A549 (cell line): ENCODE results near the gene MAPK1IP1L. TPM values are rescaled to one million over a fixed set of nuclear protein-coding genes. Genes with fewer than 3 reads are reported as not detected.

Experiments used
- ATAC-seq, 2 experiments: fragments of 200-7000 bp in 1 of 2; fragments of >200 bp in 1 of 2; cut with Nextera tagmentation in 1 of 2; cut with Tn5 transposase in 1 of 2; 3 replicates each; pipeline versions ENCODE4 v1.8.0 to v1.9.1; 2018 to 2020; ENCODE audit warnings: mild to moderate bottlenecking in 1 of 2, moderate library complexity in 1 of 2
- CTCF ChIA-PET: fragments of 300-600 bp; sonication (Branson Sonifier 250); formaldehyde crosslinking; extraction: SDS; loops from one replicate; lab custom pipeline; 2021; ENCODE audit warnings: antibody characterized with exemption, inconsistent platforms; lab: Yijun Ruan, JAX
- POLR2A ChIA-PET: fragments of 350-600 bp; formaldehyde crosslinking; extraction: SDS; loops from one replicate; lab custom pipeline; 2021; ENCODE audit warnings: antibody characterized with exemption, inconsistent platforms; lab: Yijun Ruan, JAX
- DNase-seq, 2 experiments: peaks; one replicate each; pipeline versions ENCODE4 v3.0.0 to v3.0.0-alpha.2; 2011 to 2016; ENCODE audit warnings: low read depth in 1 of 2, low spot score in 1 of 2
- FAIRE-seq: peaks from 2 replicates; lab custom pipeline; 2011; peaks lifted over from hg19 to GRCh38; lab: Jason Lieb, UNC
- H3K27ac ChIP-seq, 2 experiments: fragments of >200 bp; sonication (Bioruptor Twin); formaldehyde crosslinking; 3 replicates each; pipeline ENCODE4 v1.5.1; 2016 to 2017
- H3K4me1 ChIP-seq: fragments of >200 bp; sonication (Bioruptor Twin); formaldehyde crosslinking; 3 replicates; pipeline ENCODE4 v1.6.1; 2016
- H3K4me2 ChIP-seq: fragments of >200 bp; sonication (Bioruptor Twin); formaldehyde crosslinking; 3 replicates; pipeline ENCODE4 v1.6.1; 2016
- H3K4me3 ChIP-seq: fragments of >200 bp; sonication (Bioruptor Twin); formaldehyde crosslinking; 3 replicates; pipeline ENCODE4 v1.5.1; 2016
- H3K9me3 ChIP-seq: fragments of >200 bp; sonication (Bioruptor Twin); formaldehyde crosslinking; 3 replicates; pipeline ENCODE4 v1.6.1; 2016
- BCL3 ChIP-seq: fragments of >200 bp; sonication (Bioruptor Twin); formaldehyde crosslinking; IDR thresholded peaks from 3 replicates; pipeline ENCODE4 v1.6.1; 2016
- BHLHE40 ChIP-seq: IDR thresholded peaks from 2 replicates; pipeline ENCODE4 v1.6.1; 2012; ENCODE audit warnings: low read depth, low read length, inconsistent platforms
- CBX2 ChIP-seq: fragments of 200-600 bp; sonication (generic); IDR thresholded peaks from 2 replicates; pipeline ENCODE4 v1.6.1; 2016; ENCODE audit warnings: low read depth, mild to moderate bottlenecking, borderline replicate concordance
- CBX8 ChIP-seq: fragments of 200-600 bp; sonication (generic); IDR thresholded peaks from 2 replicates; pipeline ENCODE4 v1.6.1; 2016
- CHD2 ChIP-seq: fragments of 150-350 bp; IDR thresholded peaks from 2 replicates; pipeline ENCODE4 v1.6.1; 2014; ENCODE audit warnings: low read length; ENCODE audit not compliant: partially characterized antibody
- EHF ChIP-seq: fragments of 250-450 bp; sonication (Bioruptor Pico); IDR thresholded peaks from 2 replicates; pipeline ENCODE4 v1.5.0; 2020; ENCODE audit warnings: mild to moderate bottlenecking
- FOXS1 ChIP-seq: fragments of 250-450 bp; sonication (Bioruptor Pico); IDR thresholded peaks from 2 replicates; pipeline ENCODE4 v1.5.0; 2020; ENCODE audit warnings: mild to moderate bottlenecking, moderate library complexity
- GATA3 ChIP-seq: IDR thresholded peaks from 2 replicates; pipeline ENCODE4 v1.6.1; 2012; ENCODE audit warnings: borderline replicate concordance
- HMGXB4 ChIP-seq: fragments of 250-450 bp; sonication (Bioruptor Pico); IDR thresholded peaks from 2 replicates; pipeline ENCODE4 v1.5.0; 2021; ENCODE audit warnings: mild to moderate bottlenecking, moderate library complexity, borderline replicate concordance
- HOXA7 ChIP-seq: fragments of 250-450 bp; sonication (Bioruptor Pico); IDR thresholded peaks from 2 replicates; pipeline ENCODE4 v1.5.0; 2020; ENCODE audit warnings: mild to moderate bottlenecking, moderate library complexity
- HOXB5 ChIP-seq: fragments of 250-450 bp; sonication (Bioruptor Pico); IDR thresholded peaks from 2 replicates; pipeline ENCODE4 v1.5.0; 2020; ENCODE audit warnings: mild to moderate bottlenecking, moderate library complexity
- JUN ChIP-seq, 2 experiments: fragments of >200 bp; sonication (Bioruptor Twin); formaldehyde crosslinking; IDR thresholded peaks; 2 replicates in 1 of 2; 3 replicates in 1 of 2; pipeline ENCODE4 v1.6.1; 2016 to 2017
- JUNB ChIP-seq: fragments of >200 bp; sonication (Bioruptor Twin); formaldehyde crosslinking; IDR thresholded peaks from 2 replicates; pipeline ENCODE4 v1.6.1; 2016
- KDM5A ChIP-seq: fragments of 200-600 bp; sonication (generic); IDR thresholded peaks from 2 replicates; pipeline ENCODE4 v1.6.1; 2016; ENCODE audit warnings: antibody characterized with exemption, mild to moderate bottlenecking
- MAZ ChIP-seq: fragments of 150-350 bp; IDR thresholded peaks from 2 replicates; pipeline ENCODE4 v1.6.1; 2014; ENCODE audit warnings: antibody characterized with exemption, low read depth, low read length, borderline replicate concordance
- MYC ChIP-seq: IDR thresholded peaks from 2 replicates; pipeline ENCODE4 v1.6.1; 2012; ENCODE audit warnings: mild to moderate bottlenecking, inconsistent platforms, low read length, improper control_type of control experiment, borderline replicate concordance
- NPAS2 ChIP-seq: fragments of 250-450 bp; sonication (Bioruptor Pico); IDR thresholded peaks from 2 replicates; pipeline ENCODE4 v1.8.0; 2022; ENCODE audit warnings: mild to moderate bottlenecking, moderate library complexity, borderline replicate concordance
- NR3C1 ChIP-seq: fragments of >200 bp; sonication (Bioruptor Twin); formaldehyde crosslinking; IDR thresholded peaks from 3 replicates; pipeline ENCODE4 v1.6.1; 2017
- POLR2AphosphoS2 ChIP-seq: conservative IDR thresholded peaks from 2 replicates; pipeline ENCODE4 v1.6.1; 2012; ENCODE audit warnings: low read length, improper control_type of control experiment, inconsistent platforms
- RARB ChIP-seq: fragments of 250-450 bp; sonication (Bioruptor Pico); IDR thresholded peaks from 2 replicates; pipeline ENCODE4 v1.8.0; 2021; ENCODE audit warnings: mild to moderate bottlenecking, moderate library complexity
- RFX5 ChIP-seq: fragments of 450-650 bp; IDR thresholded peaks from 2 replicates; pipeline ENCODE4 v1.7.1; 2014; ENCODE audit warnings: antibody characterized with exemption, mild to moderate bottlenecking, moderate library complexity
- RNF2 ChIP-seq: fragments of 200-600 bp; sonication (generic); IDR thresholded peaks from 2 replicates; pipeline ENCODE4 v1.6.1; 2016; ENCODE audit warnings: low read depth, mild to moderate bottlenecking, antibody characterized with exemption, moderate library complexity, borderline replicate concordance
- SMC3 ChIP-seq: fragments of >200 bp; sonication (Bioruptor Twin); formaldehyde crosslinking; IDR thresholded peaks from 3 replicates; pipeline ENCODE4 v1.6.1; 2018; ENCODE audit warnings: inconsistent platforms
- SREBF2 ChIP-seq: fragments of 450-650 bp; IDR thresholded peaks from 2 replicates; pipeline ENCODE4 v1.6.1; 2014; ENCODE audit warnings: mild to moderate bottlenecking, moderate library complexity
- TFCP2L1 ChIP-seq: fragments of 250-450 bp; sonication (Bioruptor Pico); IDR thresholded peaks from 2 replicates; pipeline ENCODE4 v1.5.0; 2021; ENCODE audit warnings: mild to moderate bottlenecking
- TP53 ChIP-seq: fragments of 250-450 bp; sonication (Bioruptor Pico); IDR thresholded peaks from 2 replicates; pipeline ENCODE4 v1.5.0; 2021; ENCODE audit warnings: mild to moderate bottlenecking, moderate library complexity
- ZC3H11A ChIP-seq: fragments of 450-650 bp; IDR thresholded peaks from 2 replicates; pipeline ENCODE4 v1.6.1; 2014; ENCODE audit warnings: antibody characterized with exemption, mild to moderate bottlenecking
- ZFP36 ChIP-seq: fragments of 450-650 bp; IDR thresholded peaks from 2 replicates; pipeline ENCODE4 v1.6.1; 2014; ENCODE audit warnings: borderline replicate concordance; ENCODE audit not compliant: partially characterized antibody
- ZNF302 ChIP-seq: fragments of 250-450 bp; sonication (Bioruptor Pico); IDR thresholded peaks from 2 replicates; pipeline ENCODE4 v1.9.0; 2021; ENCODE audit warnings: inconsistent platforms, mild to moderate bottlenecking, moderate library complexity
- ZSCAN20 ChIP-seq: fragments of 250-450 bp; sonication (Bioruptor Pico); IDR thresholded peaks from 2 replicates; pipeline ENCODE4 v1.8.0; 2022; ENCODE audit warnings: mild to moderate bottlenecking, moderate library complexity
- WGBS: methylation state at CpG from one replicate; pipeline ENCODE4 v1.1.6; 2017; ENCODE audit errors: missing lambda C conversion rate; 5-methylcytosine and 5-hydroxymethylcytosine counted together
- polyA minus RNA-seq: library from RNA; depleted of rRNA, polyadenylated mRNA; stranded (reverse); fragments of >200 nt; gene quantifications from 2 replicates; pipeline ENCODE4 v1.2.3, GENCODE V29; 2011; rRNA and poly(A)+ RNA removed
- polyA plus RNA-seq, 4 experiments: library from polyadenylated mRNA; depleted of rRNA in 3 of 4; stranded (reverse); fragments of >200 nt; fragmentation: RNase III in 1 of 4; extraction: RNeasy Plus Mini Kit Qiagen cat#74134 plus additional on column Dnase treatment in 1 of 4; gene quantifications; 2 replicates in 3 of 4; 3 replicates in 1 of 4; pipeline ENCODE4 v1.2.3, GENCODE V29; 2011 to 2017
- TF ChIP-seq, protein P1 (sequence below): fragments of >200 bp; sonication (Bioruptor Twin); formaldehyde crosslinking; IDR thresholded peaks from 2 replicates; pipeline ENCODE4 v1.6.1; 2016
- TF ChIP-seq, protein P2 (sequence below): fragments of 250-450 bp; sonication (Bioruptor Pico); IDR thresholded peaks from 2 replicates; pipeline ENCODE4 v1.5.0; 2020; ENCODE audit warnings: low read depth, mild to moderate bottlenecking, moderate library complexity
- TF ChIP-seq, protein P3 (sequence below): fragments of 150-350 bp; IDR thresholded peaks from 2 replicates; pipeline ENCODE4 v1.6.1; 2014; ENCODE audit warnings: low read depth, mild to moderate bottlenecking, low read length
- TF ChIP-seq, protein P4 (sequence below): fragments of 450-650 bp; IDR thresholded peaks from 2 replicates; pipeline ENCODE4 v1.6.1; 2014; ENCODE audit warnings: antibody characterized with exemption

The MAPK1IP1L gene
- 72.3 and 76.1 TPM in 2 replicates for polyA plus RNA-seq (2011; rRNA removed)
- 145 and 182 TPM in 2 replicates for polyA plus RNA-seq (2012; cell fraction: cytosol; rRNA removed)
- polyA plus RNA-seq (2012; cell fraction: nucleus; rRNA removed) = 144 and 188 TPM in 2 replicates
- polyA plus RNA-seq (2017; fragmentation: RNase III; extraction: RNeasy Plus Mini Kit Qiagen cat#74134 plus additional on column Dnase treatment) = 42.9 to 48.2 TPM (median 43.0 TPM) in 3 replicates
- 284 and 330 TPM in 2 replicates for polyA minus RNA-seq

DNA sequence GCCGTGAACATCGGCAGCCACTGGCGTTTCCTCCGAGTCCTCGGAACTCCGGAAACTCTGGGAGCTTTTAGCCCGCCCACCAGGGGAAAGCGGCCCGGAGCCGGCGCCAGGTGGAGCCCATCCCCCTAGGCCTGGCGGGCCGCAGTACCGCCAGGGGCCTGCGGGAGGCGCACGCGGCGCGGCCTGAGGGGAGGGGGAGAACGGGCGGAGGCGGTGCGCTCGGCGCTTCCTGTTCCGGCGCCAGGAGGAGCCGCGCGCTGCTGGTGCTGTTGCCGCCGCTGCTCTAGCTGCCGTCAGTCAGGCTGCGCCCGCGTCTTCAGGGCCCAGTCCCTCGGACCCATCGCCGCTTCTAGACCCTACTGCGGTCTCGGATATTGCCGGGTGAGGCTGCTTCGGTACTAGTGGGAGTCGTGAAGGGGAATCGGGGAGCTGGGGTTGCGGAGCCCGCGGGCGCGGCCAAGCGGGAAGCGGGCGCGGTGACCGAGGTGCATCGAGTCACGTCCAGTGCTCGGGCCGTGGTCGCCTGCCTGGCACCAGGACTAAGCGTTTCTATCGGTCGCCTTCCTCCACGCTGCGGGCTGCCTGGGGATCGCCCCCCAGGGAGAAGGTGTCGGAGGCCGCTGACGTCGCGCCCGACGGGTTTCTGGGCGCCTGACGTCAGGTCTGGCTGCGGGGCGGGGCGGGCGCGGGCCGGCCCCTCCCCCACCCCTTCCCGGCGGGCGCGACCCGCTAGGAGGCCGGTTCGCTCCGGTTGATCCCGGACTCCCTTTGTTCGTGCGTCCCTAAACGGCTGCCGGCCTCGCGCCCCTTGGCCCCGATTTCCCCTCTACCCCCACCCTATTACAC lies at the start of gene MAPK1IP1L:
MAPK1IP1L (plus strand) TSS at position 225 of the 846 bp plus-strand sequence. CDS start 10,037 bp downstream, outside the sequence.
- Histone ChIP-seq H3K27ac (peak within 1 kb of the TSS; percentile 98 to 100), H3K9me3 (no peaks in the 10 kb centered on the region), H3K4me1 (peaks cover 29% of the 10 kb centered on the region), H3K4me3 (peak within 1 kb of the TSS; percentile 95), H3K4me2 (peak within 1 kb of the TSS; percentile 81)
- DNase-seq (peak; percentile 90 to 91), FAIRE-seq (no peak), ATAC-seq (peak; percentile 95 to 96)
- under 1% methylated on average over 19 of the region's 98 CpGs for WGBS
- CTCF ChIA-PET = interaction anchor here (0.6 to 3.6 kb wide), 37 partner anchors 9 to 162 kb away, joined by 3 to 28 read pairs (median 5); partner anchors contain the start of genes SOCS4 and WDHD1
- POLR2A ChIA-PET = interaction anchor here (0.5 to 1.9 kb wide), 23 partner anchors 8 to 305 kb away, joined by 3 to 43 read pairs (median 6); partner anchors contain the start of genes SOCS4 and WDHD1
- no peak for TF ChIP-seq ZC3H11A
- no peak for TF ChIP-seq BHLHE40
- peak; percentile 46; the same call in 1 of the 2 replicates for TF ChIP-seq TFCP2L1 (CRISPR knock-in tag)
- peak; percentile 45 for TF ChIP-seq SMC3
- TF ChIP-seq GATA3 = no peak
- TF ChIP-seq SREBF2 = no peak
- TF ChIP-seq CBX2 = no peak
- no peak for TF ChIP-seq FOXS1
- peak; percentile 85 to 96 for TF ChIP-seq JUN (IDR thresholded peaks at IDR 0.05)
- peak; percentile 53; the same call in 1 of the 2 replicates for TF ChIP-seq EHF (CRISPR knock-in tag)
- TF ChIP-seq ZNF302 (CRISPR knock-in tag) = no peak
- TF ChIP-seq, protein P1, sequence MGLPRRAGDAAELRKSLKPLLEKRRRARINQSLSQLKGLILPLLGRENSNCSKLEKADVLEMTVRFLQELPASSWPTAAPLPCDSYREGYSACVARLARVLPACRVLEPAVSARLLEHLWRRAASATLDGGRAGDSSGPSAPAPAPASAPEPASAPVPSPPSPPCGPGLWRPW = no peak
- TF ChIP-seq HOXB5 (CRISPR knock-in tag) = no peak
- peak; percentile 58; the same call in 1 of the 2 replicates for TF ChIP-seq HMGXB4
- TF ChIP-seq RFX5 = no peak; the same call in 1 of the 2 replicates
- TF ChIP-seq, protein P2, sequence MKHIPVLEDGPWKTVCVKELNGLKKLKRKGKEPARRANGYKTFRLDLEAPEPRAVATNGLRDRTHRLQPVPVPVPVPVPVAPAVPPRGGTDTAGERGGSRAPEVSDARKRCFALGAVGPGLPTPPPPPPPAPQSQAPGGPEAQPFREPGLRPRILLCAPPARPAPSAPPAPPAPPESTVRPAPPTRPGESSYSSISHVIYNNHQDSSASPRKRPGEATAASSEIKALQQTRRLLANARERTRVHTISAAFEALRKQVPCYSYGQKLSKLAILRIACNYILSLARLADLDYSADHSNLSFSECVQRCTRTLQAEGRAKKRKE (CRISPR knock-in tag) = no peak
- TF ChIP-seq, protein P3, sequence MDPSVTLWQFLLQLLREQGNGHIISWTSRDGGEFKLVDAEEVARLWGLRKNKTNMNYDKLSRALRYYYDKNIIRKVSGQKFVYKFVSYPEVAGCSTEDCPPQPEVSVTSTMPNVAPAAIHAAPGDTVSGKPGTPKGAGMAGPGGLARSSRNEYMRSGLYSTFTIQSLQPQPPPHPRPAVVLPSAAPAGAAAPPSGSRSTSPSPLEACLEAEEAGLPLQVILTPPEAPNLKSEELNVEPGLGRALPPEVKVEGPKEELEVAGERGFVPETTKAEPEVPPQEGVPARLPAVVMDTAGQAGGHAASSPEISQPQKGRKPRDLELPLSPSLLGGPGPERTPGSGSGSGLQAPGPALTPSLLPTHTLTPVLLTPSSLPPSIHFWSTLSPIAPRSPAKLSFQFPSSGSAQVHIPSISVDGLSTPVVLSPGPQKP = no peak
- no peak for TF ChIP-seq CBX8
- peak; percentile 93 for TF ChIP-seq BCL3
- TF ChIP-seq NPAS2 (CRISPR knock-in tag) = no peak
- TF ChIP-seq MYC = peak; percentile 92
- TF ChIP-seq ZSCAN20 (CRISPR knock-in tag) = no peak
- TF ChIP-seq CHD2 = peak; percentile 70
- no peak for TF ChIP-seq ZFP36
- no peak for TF ChIP-seq RNF2
- no peak; the same call in 1 of the 2 replicates for TF ChIP-seq POLR2AphosphoS2
- TF ChIP-seq, protein P4, sequence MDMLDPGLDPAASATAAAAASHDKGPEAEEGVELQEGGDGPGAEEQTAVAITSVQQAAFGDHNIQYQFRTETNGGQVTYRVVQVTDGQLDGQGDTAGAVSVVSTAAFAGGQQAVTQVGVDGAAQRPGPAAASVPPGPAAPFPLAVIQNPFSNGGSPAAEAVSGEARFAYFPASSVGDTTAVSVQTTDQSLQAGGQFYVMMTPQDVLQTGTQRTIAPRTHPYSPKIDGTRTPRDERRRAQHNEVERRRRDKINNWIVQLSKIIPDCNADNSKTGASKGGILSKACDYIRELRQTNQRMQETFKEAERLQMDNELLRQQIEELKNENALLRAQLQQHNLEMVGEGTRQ = no peak
- TF ChIP-seq HOXA7 = no peak
- TF ChIP-seq MAZ = peak; percentile 98
- peak; percentile 76 for TF ChIP-seq RARB (CRISPR knock-in tag)
- no peak for TF ChIP-seq NR3C1
- no peak for TF ChIP-seq JUNB
- TF ChIP-seq KDM5A = no peak
- TF ChIP-seq TP53 (CRISPR knock-in tag) = no peak; the same call in none of the 2 replicates
